Cardiac muscle cell (in vitro differentiated cells and primary cell): ENCODE results near the gene CYP26A1. TPM values are rescaled to one million over a fixed set of nuclear protein-coding genes. Genes with fewer than 3 reads are reported as not detected.

Source experiments
- DNase-seq, 2 donors: peaks; one replicate each; pipeline versions ENCODE4 v3.0.0 to v3.0.0-alpha.2; 2010 to 2017; ENCODE audit warnings: low read depth in 1 of 2, low spot score in 1 of 2
- H3K27ac ChIP-seq: fragments of 200-600 bp; sonication (generic); 2 replicates; pipeline ENCODE4 v1.5.1; 2016
- H3K27me3 ChIP-seq: fragments of 200-600 bp; sonication (generic); 2 replicates; pipeline ENCODE4 v1.6.0; 2016; ENCODE audit warnings: control low read depth
- H3K36me3 ChIP-seq: fragments of 200-600 bp; sonication (generic); 2 replicates; pipeline ENCODE4 v1.5.1; 2016; ENCODE audit warnings: control low read depth
- H3K4me1 ChIP-seq: fragments of 200-600 bp; sonication (generic); 2 replicates; pipeline ENCODE4 v1.8.1; 2017; ENCODE audit warnings: low read depth, mild to moderate bottlenecking, mixed run types
- H3K4me3 ChIP-seq: fragments of 200-600 bp; sonication (generic); 2 replicates; pipeline ENCODE4 v1.5.1; 2016; ENCODE audit warnings: mild to moderate bottlenecking
- H3K9me3 ChIP-seq: fragments of 200-600 bp; sonication (generic); 2 replicates; pipeline ENCODE4 v1.5.1; 2017; ENCODE audit warnings: low read depth, mild to moderate bottlenecking, control low read depth
- polyA plus RNA-seq: library from polyadenylated mRNA; unstranded; fragments of >200 nt; fragmentation: Nextera tagmentation; extraction: Ambion mirVana; gene quantifications from 2 replicates; pipeline ENCODE4 v1.2.1, GENCODE V29; 2016
- total RNA-seq: library from RNA; depleted of rRNA; stranded (reverse); fragments of >200 nt; gene quantifications from 2 replicates; pipeline ENCODE4 v1.2.3, GENCODE V29; 2016
- TF ChIP-seq, protein P1 (sequence below): IDR thresholded peaks from 2 replicates; pipeline ENCODE4 v1.5.1; 2012; ENCODE audit warnings: low read depth, mild to moderate bottlenecking, low read length

CYP26A1 gene
- total and polyA plus RNA-seq, 2 experiments from 2014 or later: 1.2 to 3.0 TPM

DNA sequence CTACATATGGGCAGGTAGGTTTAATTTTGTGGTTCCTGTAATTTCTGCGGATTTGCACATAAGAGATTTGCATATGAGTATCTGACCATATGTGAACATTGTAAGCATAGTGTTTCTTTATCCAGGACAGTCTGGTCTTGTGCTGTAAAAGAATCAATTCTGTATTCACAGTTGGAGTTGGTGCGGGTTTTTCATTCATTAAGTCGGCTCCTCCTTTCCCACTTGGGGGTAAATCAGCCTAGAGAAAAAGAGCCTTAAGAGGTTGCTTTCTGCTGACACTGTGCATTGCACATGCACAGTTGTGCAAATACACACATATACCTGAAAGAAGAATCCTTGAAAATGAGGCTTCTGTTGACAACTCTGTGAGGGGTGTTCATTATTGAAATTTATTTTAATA is 19.2 kb upstream of the CYP26A1 start:
- Histone ChIP-seq H3K4me1 (no peaks in the 10 kb centered on the region), H3K27ac (no peak overlapping the region), H3K9me3 (no peaks in the 10 kb centered on the region), H3K36me3 (no peaks in the 10 kb centered on the region), H3K4me3 (no peak overlapping the region), H3K27me3 (peaks cover 49% of the 10 kb centered on the region)
- no peak for DNase-seq
- TF ChIP-seq, protein P1, sequence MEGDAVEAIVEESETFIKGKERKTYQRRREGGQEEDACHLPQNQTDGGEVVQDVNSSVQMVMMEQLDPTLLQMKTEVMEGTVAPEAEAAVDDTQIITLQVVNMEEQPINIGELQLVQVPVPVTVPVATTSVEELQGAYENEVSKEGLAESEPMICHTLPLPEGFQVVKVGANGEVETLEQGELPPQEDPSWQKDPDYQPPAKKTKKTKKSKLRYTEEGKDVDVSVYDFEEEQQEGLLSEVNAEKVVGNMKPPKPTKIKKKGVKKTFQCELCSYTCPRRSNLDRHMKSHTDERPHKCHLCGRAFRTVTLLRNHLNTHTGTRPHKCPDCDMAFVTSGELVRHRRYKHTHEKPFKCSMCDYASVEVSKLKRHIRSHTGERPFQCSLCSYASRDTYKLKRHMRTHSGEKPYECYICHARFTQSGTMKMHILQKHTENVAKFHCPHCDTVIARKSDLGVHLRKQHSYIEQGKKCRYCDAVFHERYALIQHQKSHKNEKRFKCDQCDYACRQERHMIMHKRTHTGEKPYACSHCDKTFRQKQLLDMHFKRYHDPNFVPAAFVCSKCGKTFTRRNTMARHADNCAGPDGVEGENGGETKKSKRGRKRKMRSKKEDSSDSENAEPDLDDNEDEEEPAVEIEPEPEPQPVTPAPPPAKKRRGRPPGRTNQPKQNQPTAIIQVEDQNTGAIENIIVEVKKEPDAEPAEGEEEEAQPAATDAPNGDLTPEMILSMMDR: no peak

DNA sequence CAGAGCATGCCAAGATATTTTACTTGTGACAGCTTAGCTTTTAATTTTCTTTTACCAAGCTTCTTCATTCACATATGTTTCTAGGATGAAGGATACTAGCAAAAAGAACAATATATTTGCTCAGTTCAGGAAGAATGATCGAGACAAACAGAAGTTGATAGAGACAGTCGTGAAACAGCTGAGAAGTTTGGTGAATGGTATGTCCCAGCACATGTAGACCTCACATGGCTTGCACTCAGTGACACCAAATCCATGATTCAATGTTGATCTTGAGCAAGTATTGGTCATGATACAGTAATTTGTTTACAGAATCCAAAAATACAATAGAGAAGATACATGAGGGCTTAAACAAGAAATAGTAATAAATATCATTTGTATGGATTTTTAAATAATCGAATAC is 15.6 kb upstream of the CYP26A1 start:
- no peak overlapping the region for H3K27ac ChIP-seq
- TF ChIP-seq, protein P1: no peak

DNA sequence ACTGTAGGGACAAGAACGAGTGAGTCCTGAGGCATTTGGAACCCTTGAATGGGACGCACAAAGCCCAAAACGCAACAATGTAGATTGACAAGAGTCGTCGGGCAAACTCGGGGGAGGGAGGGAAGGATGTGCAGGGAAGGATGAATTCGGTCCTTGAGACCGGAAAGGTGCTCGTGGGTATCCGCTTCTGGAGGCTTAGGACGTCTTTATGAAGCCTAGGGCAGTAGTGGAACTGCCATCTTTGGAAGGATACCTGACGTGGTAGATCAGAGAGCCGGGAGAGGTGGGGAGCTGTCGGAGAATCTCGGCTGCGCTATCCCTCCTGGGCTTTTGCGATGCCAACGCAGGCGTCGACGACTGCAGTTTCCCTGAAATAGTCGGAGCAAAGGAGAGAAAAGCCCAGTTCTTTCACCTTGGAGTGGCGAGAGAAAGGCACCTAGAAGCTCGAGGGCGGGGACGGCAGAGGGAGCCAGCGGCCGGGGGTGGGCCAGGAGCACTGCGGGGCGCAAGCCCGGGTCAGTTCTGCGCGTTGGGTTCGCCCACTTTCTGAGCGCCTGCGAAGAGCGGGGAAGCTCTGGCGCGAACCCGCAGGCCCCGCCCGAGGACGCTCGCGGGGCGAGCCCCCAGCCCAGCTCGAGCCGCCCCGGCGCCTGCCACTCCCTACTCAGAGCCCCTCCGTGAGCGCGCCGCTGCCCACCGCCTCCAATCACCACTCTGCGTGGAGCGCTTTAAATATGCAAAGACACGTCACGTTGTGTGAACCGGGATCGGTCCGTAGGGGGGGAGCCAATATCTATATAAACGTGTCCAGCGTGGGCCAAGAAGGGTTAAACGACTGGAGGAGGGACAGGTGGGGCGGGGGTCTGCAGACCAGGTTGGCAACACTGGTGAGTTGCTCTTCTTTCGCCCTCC is 13.5 kb upstream of the CYP26A1 start, which contains the start of gene CYP26C1:
CYP26C1 (plus strand) TSS at position 824 of the 912 bp plus-strand sequence. CDS start 466 bp downstream, outside the sequence.
- Histone ChIP-seq H3K4me3 (peak within 1 kb of the TSS; percentile 3), H3K9me3 (no peaks in the 10 kb centered on the region), H3K36me3 (no peaks in the 10 kb centered on the region), H3K4me1 (no peaks in the 10 kb centered on the region), H3K27ac (no peak within 1 kb of the TSS), H3K27me3 (peaks cover 97% of the 10 kb centered on the region)
- no peak for DNase-seq
- TF ChIP-seq, protein P1: no peak

More for the DNA sequence above, 15.6 kb upstream of the CYP26A1 start:
- H3K9me3 ChIP-seq: no peaks in the 10 kb centered on the region
- no peaks in the 10 kb centered on the region for H3K36me3 ChIP-seq
- H3K27me3 ChIP-seq: peaks cover 76% of the 10 kb centered on the region
- H3K4me1 ChIP-seq: no peaks in the 10 kb centered on the region
- no peak for DNase-seq
- H3K4me3 ChIP-seq: no peak overlapping the region

DNA sequence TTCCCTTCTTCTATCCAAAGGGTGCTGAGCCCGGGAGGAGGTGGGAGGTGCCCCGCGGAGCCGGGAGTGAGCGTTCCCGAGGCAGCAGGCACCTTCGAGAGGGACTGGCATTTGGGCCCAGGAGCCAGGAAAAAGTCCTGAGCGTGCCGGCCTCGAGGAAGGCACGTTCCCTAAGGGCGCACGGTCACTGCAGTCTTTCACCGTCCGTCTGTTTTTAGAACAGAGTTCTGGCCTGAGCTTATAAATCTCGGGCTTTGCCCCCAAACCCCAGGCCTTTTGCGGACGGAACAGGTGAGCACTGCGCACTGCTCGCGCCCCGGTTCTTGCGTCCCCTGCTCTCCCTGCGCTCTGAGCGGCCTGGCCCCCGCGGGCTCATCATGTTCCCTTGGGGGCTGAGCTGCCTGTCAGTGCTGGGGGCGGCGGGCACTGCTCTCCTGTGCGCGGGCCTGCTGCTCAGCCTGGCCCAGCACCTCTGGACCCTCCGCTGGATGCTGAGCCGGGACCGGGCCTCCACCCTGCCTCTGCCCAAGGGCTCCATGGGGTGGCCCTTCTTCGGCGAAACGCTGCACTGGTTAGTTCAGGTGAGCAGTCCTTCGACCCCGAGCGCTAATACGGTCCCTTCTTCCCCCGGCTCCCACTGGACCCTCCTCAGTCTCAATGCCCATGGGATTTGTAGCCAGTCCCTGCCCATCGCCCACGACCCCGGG is 12.7 kb upstream of the CYP26A1 start:
- H3K4me1 ChIP-seq: no peaks in the 10 kb centered on the region
- no peak overlapping the region for H3K4me3 ChIP-seq
- H3K9me3 ChIP-seq: no peaks in the 10 kb centered on the region
- no peak for DNase-seq
- TF ChIP-seq, protein P1: no peak
- H3K36me3 ChIP-seq: no peaks in the 10 kb centered on the region
- no peak overlapping the region for H3K27ac ChIP-seq
- H3K27me3 ChIP-seq: peaks cover 100% of the 10 kb centered on the region

DNA sequence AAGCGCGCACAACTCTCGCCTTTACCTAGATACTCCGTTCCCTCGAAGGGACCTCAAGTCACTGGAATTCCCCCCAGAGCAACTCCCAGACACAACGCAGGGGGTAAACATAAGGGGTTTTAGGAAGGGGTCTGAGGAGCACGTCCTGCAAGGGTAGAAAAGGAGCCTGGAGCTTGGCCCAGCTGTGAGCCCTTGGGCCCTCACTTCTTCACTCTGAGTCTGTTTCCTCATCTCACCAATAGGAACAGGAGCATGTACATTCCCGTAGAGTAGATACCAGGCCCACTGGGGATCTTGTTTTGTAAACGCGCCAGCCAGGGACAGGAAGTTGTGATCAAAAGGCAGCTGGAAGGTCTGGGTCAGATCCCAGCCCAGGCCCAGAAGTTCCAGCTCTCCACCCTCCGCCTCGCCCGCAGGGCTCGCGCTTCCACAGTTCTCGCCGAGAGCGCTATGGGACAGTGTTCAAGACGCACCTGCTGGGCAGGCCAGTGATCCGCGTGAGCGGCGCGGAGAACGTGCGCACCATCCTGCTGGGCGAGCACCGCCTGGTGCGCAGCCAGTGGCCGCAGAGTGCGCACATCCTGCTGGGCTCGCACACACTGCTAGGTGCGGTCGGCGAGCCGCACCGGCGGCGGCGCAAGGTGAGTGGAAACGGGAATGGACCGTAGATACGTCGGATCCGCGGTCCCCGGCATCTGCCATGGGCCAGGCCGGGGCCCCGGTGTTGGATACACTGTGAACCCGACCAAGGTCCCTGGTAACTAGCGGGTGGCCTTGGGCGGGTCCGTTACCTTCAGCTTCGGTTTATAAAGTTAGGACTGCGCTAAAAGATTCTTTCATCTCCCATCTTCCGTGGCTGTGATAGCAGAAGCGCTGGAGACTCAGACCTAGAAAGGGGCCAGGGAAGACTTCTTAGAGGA is 11.8 kb upstream of the CYP26A1 start:
- Histone ChIP-seq H3K27ac (no peak overlapping the region), H3K9me3 (no peaks in the 10 kb centered on the region), H3K27me3 (peaks cover 100% of the 10 kb centered on the region), H3K36me3 (no peaks in the 10 kb centered on the region), H3K4me1 (no peaks in the 10 kb centered on the region), H3K4me3 (peak overlapping the region; percentile 19)
- TF ChIP-seq, protein P1: no peak
- peak in 1 of 2 donors; percentile 43 for DNase-seq
